Measurements from ENCODE around the gene POLN.
"Not testable (repeated sequence)": the region's sequence is repeated elsewhere in the genome, so short reads cannot be mapped to it uniquely, and the experiment has no call there.

The POLN gene

DNA sequence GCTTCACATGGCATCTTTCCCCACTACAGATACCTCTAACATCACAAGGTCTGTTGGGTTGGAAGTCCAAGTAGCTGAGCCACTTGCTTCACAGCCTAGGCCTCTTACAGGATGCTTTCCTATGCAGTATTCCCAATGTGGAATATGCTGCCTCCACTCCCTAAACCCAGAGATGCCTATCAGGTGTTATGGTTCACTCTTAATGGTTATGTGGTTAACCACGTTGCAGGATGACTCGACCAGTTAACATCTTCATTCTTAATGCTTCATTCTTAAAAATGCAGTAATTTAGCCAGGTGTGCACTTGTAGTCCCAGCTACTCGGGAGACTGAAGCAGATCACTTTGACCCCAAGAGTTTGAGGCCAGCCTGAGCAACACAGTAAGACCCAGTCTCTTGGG is 24.2 kb downstream of the POLN start:
- in situ Hi-C loops (cut with HindIII; ENCODE audit: low sequenced_read_pairs), result no loop called here
- TF ChIP-seq, protein P1, sequence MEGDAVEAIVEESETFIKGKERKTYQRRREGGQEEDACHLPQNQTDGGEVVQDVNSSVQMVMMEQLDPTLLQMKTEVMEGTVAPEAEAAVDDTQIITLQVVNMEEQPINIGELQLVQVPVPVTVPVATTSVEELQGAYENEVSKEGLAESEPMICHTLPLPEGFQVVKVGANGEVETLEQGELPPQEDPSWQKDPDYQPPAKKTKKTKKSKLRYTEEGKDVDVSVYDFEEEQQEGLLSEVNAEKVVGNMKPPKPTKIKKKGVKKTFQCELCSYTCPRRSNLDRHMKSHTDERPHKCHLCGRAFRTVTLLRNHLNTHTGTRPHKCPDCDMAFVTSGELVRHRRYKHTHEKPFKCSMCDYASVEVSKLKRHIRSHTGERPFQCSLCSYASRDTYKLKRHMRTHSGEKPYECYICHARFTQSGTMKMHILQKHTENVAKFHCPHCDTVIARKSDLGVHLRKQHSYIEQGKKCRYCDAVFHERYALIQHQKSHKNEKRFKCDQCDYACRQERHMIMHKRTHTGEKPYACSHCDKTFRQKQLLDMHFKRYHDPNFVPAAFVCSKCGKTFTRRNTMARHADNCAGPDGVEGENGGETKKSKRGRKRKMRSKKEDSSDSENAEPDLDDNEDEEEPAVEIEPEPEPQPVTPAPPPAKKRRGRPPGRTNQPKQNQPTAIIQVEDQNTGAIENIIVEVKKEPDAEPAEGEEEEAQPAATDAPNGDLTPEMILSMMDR (IDR thresholded peaks at IDR 0.05; ENCODE audit: low read depth, low read length), result no peak
- H3K4me3 ChIP-seq (ENCODE audit: low read depth, low read length), result no peak overlapping the region
- peak; percentile 40 for DNase-seq (ENCODE audit: low read depth, low spot score)

DNA sequence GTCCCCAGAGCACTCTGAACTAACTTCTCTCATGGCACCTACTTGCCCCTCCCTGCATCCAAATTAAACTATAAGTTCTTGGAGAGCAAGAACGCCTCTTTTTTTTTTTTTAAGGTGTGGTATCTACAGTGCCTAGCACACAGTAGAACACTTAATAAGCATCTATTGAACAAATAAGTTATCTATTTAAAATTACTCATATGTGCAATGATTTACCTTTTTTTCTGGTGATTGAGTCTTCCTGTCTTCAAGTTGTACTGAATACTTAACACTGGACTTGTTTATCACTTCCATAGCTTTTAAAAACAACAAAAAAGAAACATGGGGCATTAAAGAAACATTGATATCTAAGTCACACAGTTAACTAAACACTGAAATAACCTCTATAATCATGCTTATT is 29.1 kb downstream of the POLN start:
- in situ Hi-C loops (cut with HindIII; ENCODE audit: low sequenced_read_pairs), result no loop called here
- TF ChIP-seq, protein P1 (IDR thresholded peaks at IDR 0.05; ENCODE audit: low read depth, low read length), result no peak
- H3K4me3 ChIP-seq (ENCODE audit: low read depth, low read length), result no peak overlapping the region
- DNase-seq (ENCODE audit: low read depth, low spot score), result no peak

DNA sequence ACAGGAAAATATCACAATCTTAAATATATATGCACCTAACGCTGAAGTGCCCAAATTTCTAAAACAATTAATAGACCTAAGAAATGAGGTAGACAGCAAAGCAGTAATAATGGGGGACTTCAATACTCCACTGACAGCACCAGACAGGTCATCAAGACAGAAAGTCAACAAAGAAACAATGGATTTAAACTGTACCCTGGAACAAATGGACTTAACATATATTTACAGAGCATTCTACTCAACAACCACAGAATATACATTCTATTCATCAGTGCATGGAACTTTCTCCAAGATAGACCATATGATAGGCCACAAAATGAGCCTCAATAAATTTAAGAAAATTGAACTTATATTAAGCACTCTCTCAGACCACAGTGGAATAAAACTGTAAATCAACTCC is 39.1 kb downstream of the POLN start:
- in situ Hi-C loops (cut with HindIII; ENCODE audit: low sequenced_read_pairs); DNase-seq (ENCODE audit: low read depth, low spot score): not testable (repeated sequence)

DNA sequence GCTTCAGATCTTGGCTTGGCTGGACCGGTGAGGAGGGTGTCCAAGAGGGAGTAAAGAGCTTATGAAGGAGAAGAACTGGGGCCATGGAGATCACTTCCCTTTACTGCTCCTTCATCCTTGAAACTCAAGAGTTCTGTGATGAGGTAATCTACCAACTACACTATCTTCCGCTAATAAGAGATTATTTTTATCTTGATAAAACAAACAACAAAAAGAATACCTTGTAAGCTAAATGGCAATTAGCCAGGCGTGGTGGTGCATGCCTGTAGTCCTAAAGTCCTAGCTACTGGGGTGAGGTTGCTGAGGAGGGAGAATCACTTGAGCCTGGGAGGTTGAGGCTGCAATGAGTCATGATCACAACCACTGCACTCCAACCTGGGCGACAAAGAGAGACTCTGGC is 47.4 kb downstream of the POLN start:
- no peak overlapping the region for H3K4me3 ChIP-seq (ENCODE audit: low read depth, low read length)
- TF ChIP-seq, protein P1 (IDR thresholded peaks at IDR 0.05; ENCODE audit: low read depth, low read length), result no peak
- in situ Hi-C loops (cut with HindIII; ENCODE audit: low sequenced_read_pairs), result no loop called here
- DNase-seq (ENCODE audit: low read depth, low spot score), result no peak

More for the DNA sequence above, 39.1 kb downstream of the POLN start:
- not testable (repeated sequence) for H3K4me3 ChIP-seq (ENCODE audit: low read depth, low read length)

DNA sequence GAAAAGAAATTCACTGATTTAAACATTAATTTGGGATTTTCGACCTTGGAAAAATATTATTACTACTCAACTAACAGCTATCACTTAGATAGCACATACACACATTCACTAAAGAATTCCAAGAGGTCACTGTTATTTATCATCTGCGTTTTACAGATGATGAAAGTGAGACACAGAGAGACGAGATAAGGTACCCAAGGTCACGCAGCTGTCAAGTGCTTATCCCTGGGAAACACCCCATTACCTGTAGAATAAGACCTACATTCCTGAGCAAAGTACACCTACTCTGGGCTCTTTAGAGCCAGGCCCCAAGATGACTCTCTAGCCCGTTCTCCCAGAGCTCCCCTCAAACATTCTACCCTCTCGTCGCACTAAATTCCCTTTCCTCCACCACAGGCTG is 48.6 kb downstream of the POLN start:
- TF ChIP-seq, protein P1 (IDR thresholded peaks at IDR 0.05; ENCODE audit: low read depth, low read length), result no peak
- in situ Hi-C loops (cut with HindIII; ENCODE audit: low sequenced_read_pairs), result no loop called here
- DNase-seq (ENCODE audit: low read depth, low spot score), result no peak
- no peak overlapping the region for H3K4me3 ChIP-seq (ENCODE audit: low read depth, low read length)

DNA sequence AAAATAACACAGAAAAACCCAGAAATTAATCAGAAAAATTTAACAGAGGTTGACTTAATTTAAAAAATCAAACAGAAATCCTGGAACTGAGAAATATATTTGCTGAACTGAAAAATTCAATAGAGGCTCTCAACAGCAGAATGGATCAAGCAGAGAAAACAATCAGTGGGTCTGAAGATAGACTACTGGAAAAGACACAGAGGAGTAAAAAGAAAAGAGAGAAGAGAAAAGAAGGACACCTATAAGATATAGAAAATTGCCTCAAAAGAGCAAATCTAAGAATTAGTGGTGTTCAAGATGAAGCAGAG is 55.1 kb downstream of the POLN start:
- no peak overlapping the region for H3K4me3 ChIP-seq (ENCODE audit: low read depth, low read length)
- in situ Hi-C loops (cut with HindIII; ENCODE audit: low sequenced_read_pairs), result no loop called here
- no peak for DNase-seq (ENCODE audit: low read depth, low spot score)
- TF ChIP-seq, protein P1 (IDR thresholded peaks at IDR 0.05; ENCODE audit: low read depth, low read length), result no peak

DNA sequence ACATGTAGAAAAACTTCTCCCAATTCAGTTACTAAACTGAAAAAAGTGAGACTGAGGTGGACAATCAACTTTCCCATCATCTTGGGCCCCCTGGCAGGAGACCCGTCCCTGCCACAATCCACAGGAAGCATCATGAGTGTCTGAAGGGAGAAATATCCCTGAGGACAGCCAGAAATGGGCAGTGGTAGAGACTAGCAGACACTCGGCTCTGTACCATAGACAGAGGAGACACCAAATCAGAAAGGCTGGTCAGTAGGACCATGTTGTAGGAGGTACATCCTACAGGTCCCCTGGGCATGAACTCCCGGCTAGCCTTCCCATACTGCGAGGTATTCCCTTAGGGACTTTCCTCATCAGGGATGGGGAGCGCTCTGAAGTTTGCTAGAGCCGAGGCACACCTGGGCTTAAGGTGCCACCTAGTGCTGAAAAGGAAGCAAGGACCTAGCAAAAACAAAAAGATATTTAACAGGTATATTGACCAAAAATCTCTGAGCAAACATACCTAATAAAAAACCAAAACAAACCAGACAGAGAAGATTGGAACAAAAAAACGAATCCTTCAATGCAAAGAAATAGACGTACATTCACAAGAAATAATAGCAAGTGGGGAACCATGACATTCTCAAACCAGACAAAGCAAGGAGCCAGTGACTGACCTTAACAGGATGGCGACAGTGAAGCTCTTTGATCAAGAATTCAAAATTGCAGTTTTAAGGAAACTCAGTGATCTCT is 55.6 kb downstream of the POLN start:
- DNase-seq (ENCODE audit: low read depth, low spot score), result peak; percentile 7
- in situ Hi-C loops (cut with HindIII; ENCODE audit: low sequenced_read_pairs), result no loop called here
- TF ChIP-seq, protein P1 (IDR thresholded peaks at IDR 0.05; ENCODE audit: low read depth, low read length), result peak; percentile 43
- H3K4me3 ChIP-seq (ENCODE audit: low read depth, low read length), result no peak overlapping the region

Measured in astrocyte of the spinal cord (primary cell).